ENCODE data around the gene CPNE7. TPM values are rescaled to one million over a fixed set of nuclear protein-coding genes. Genes with fewer than 3 reads are reported as not detected.

The CPNE7 gene
- total and polyA plus RNA-seq, 9 of the 15 experiments (the other 6 are each of a cell fraction or from before 2014, with no cell fraction given): 0.30 to 73.4 (median 32.7) TPM

- peak overlapping the region in 1 of 2 experiments; percentile 90; a peak in 3 of 4 replicates for H3K9ac ChIP-seq (ENCODE audit: insufficient read depth in 1 of 2, low read depth in 2 of 2, low read length in 2 of 2)
- CTCF ChIA-PET (ENCODE audit: low intra/inter-chr PET ratio): no interaction called here
- peak overlapping the region; percentile 84; the same call in 1 of the 2 replicates for H3K4me3 ChIP-seq
- BruUV-seq (replicated peaks): no TSS peak
- peak overlapping the region; percentile 99 for H3K4me2 ChIP-seq (ENCODE audit: insufficient read depth, low read length)
- 58% methylated on average over 12 of the region's 12 CpGs for WGBS (ENCODE audit: insufficient coverage, low coverage, missing lambda C conversion rate)
- peaks cover 6% of the 10 kb centered on the region for H3K9me1 ChIP-seq (ENCODE audit: control insufficient read depth, insufficient read depth, low read length)
- intact Hi-C loops (cut with micrococcal nuclease): loop anchor here (10.0 kb wide), 1 partner anchor 759 kb away; the partner anchor contains the start of gene CDT1
- POLR2A ChIA-PET: interaction anchor here (0.6 to 2.7 kb wide), 13 partner anchors 8 to 804 kb away, joined by 3 to 15 read pairs (median 4); partner anchors contain the start of genes CDK10 and CPNE7
- peaks cover 51% of the 10 kb centered on the region for H3K79me2 ChIP-seq (ENCODE audit: control insufficient read depth, insufficient read depth, low read length)
- ATAC-seq (no peak; the same call in 2 of the 3 replicates), FAIRE-seq (no peak), DNase-seq (ENCODE audit: extremely low read depth in 1 of 4, low spot score in 3 of 4) (no peak)
- no peak overlapping the region for H2AFZ ChIP-seq (ENCODE audit: low read depth, low read length)
- H3K9me3 ChIP-seq (replicated peaks; ENCODE audit: control insufficient read depth, insufficient read depth, low read depth, low read length): 0 out of 2 replicates have a peak, but pooled peaks cover 2% of the 10 kb centered on the region
- H4K20me1 ChIP-seq (replicated peaks; ENCODE audit: control insufficient read depth, insufficient read depth, low read length): peaks cover 60% of the 10 kb centered on the region
- H3K27ac ChIP-seq (ENCODE audit: extremely low read depth, low read depth, low read length): peak overlapping the region; percentile 42; the same call in 1 of the 3 replicates
- in situ Hi-C loops (cut with MboI): no loop called here
- peaks cover 40% of the 10 kb centered on the region for H3K36me3 ChIP-seq (ENCODE audit: control insufficient read depth, insufficient read depth, low read length)
- no peaks in the 10 kb centered on the region; a peak in 1 of 5 replicates for H3K27me3 ChIP-seq (ENCODE audit: control insufficient read depth in 2 of 2, insufficient read depth in 2 of 2, low read length in 2 of 2)
- peaks cover 39 to 62% of the 10 kb centered on the region in 2 experiments for H3K4me1 ChIP-seq (replicated peaks in 1 of 2; ENCODE audit: control insufficient read depth in 2 of 2, insufficient read depth in 2 of 2, low read length in 2 of 2)
- TF ChIP-seq RBM39 (optimal IDR thresholded peaks at IDR 0.05; ENCODE audit: low read depth, low read length) (peak; percentile 29), SUPT5H (IDR thresholded peaks at IDR 0.05) (peak; percentile 14), BRCA1 (IDR thresholded peaks at IDR 0.05) (no peak), BRCA1 (CRISPR knock-in tag; IDR thresholded peaks at IDR 0.05) (peak; percentile 66; the same call in 1 of the 2 replicates), POLR2G (IDR thresholded peaks at IDR 0.05; ENCODE audit: low read depth, low read length) (peak; percentile 34; the same call in 1 of the 2 replicates), ZC3H4 (CRISPR knock-in tag; IDR thresholded peaks at IDR 0.05; ENCODE audit: borderline replicate concordance) (peak; percentile 86), ILF3 (IDR thresholded peaks at IDR 0.05; ENCODE audit: borderline replicate concordance) (peak; percentile 26; the same call in 1 of the 2 replicates), ERF (CRISPR knock-in tag; IDR thresholded peaks at IDR 0.05) (0 out of 2 replicates have a peak, but pooled peaks have one; percentile 21), ZBTB49 (CRISPR knock-in tag; IDR thresholded peaks at IDR 0.05; ENCODE audit: borderline replicate concordance) (no peak), SMAD3 (CRISPR knock-in tag; conservative IDR thresholded peaks at IDR 0.05) (0 out of 2 replicates have a peak, but pooled peaks have one; percentile 19), SMAD1 (IDR thresholded peaks at IDR 0.05; ENCODE audit: low read depth, low read length, partially characterized antibody) (no peak), CREB1 (IDR thresholded peaks at IDR 0.05) (peak; percentile 17; the same call in 1 of the 2 replicates), CREB1 (CRISPR knock-in tag; IDR thresholded peaks at IDR 0.05) (no peak), MYNN (IDR thresholded peaks at IDR 0.05) (peak; percentile 15; the same call in 1 of the 2 replicates), MYNN (CRISPR knock-in tag; IDR thresholded peaks at IDR 0.05) (no peak), KHSRP (IDR thresholded peaks at IDR 0.05) (no peak), MTA3 (IDR thresholded peaks at IDR 0.05; ENCODE audit: borderline replicate concordance) (peak; percentile 13; the same call in 1 of the 2 replicates), NONO (IDR thresholded peaks at IDR 0.05; ENCODE audit: low read depth in 2 of 2, low read length in 1 of 2) (0 out of 4 replicates have a peak, but pooled peaks of 1 of the 2 experiments have one; percentile 5), TOE1 (IDR thresholded peaks at IDR 0.05; ENCODE audit: borderline replicate concordance) (no peak), TOE1 (CRISPR knock-in tag; IDR thresholded peaks at IDR 0.05; ENCODE audit: borderline replicate concordance, low read depth) (0 out of 2 replicates have a peak, but pooled peaks have one; percentile 29)
Observed at GRCh38 chr16:89563639-89564392, 11.7 kb upstream of the CPNE7 start.

All from K562 (cell line).